ENCODE measurements around the gene TEX9.

GRCh38 chr15:56440214-56440770 is 75.1 kb downstream of the TEX9 start:
- TF ChIP-seq CTCF (conservative IDR thresholded peaks at IDR 0.05) (no peak), EZH2 (IDR thresholded peaks at IDR 0.05; ENCODE audit: low read depth) (no peak)
